ENCODE results near the gene ZNF236.

- TF ChIP-seq CTCF (IDR thresholded peaks at IDR 0.05) (no peak), ZFX (IDR thresholded peaks at IDR 0.05; ENCODE audit: borderline replicate concordance) (no peak)
Measured at GRCh38 chr18:76955524-76956170, 133.3 kb downstream of the ZNF236 start.

Measured in 22Rv1 (cell line).